NCI-H460 (cell line): ENCODE data around the gene CD52. TPM values are rescaled to one million over a fixed set of nuclear protein-coding genes. Genes with fewer than 3 reads are reported as not detected.

ENCODE experiments used
- DNase-seq: peaks from one replicate; pipeline ENCODE4 v3.0.0-alpha.2; 2016; ENCODE audit warnings: low read depth; ENCODE audit errors: extremely low read depth
- polyA plus RNA-seq: library from polyadenylated mRNA; depleted of rRNA; stranded (reverse); fragments of >200 nt; gene quantifications from 2 replicates; pipeline ENCODE4 v1.2.3, GENCODE V29; 2014; cell fraction: nucleus; rRNA removed
- total RNA-seq: library from RNA; depleted of rRNA; stranded (reverse); fragments of >200 nt; shearing (Covaris generic); gene quantifications from 2 replicates; pipeline ENCODE4 v1.2.3, GENCODE V29; 2014; rRNA removed

Gene CD52, protein sequence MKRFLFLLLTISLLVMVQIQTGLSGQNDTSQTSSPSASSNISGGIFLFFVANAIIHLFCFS
- total RNA-seq, result not detected in 2 replicates
- not detected in 2 replicates for polyA plus RNA-seq

- no peak for DNase-seq
These were observed at the start of gene CD52 for GRCh38 chr1:26317612-26318337. CD52 (plus strand) TSS chr1:26317958; CDS start chr1:26318018, 60 bp downstream.

GRCh38 chr1:26268290-26269197 lies 49.2 kb upstream of the CD52 start:
- DNase-seq, result no peak

- no peak for DNase-seq
These were observed 48.6 kb upstream of the CD52 start for GRCh38 chr1:26269198-26269550.

GRCh38 chr1:26274801-26275425 lies 42.8 kb upstream of the CD52 start:
- no peak for DNase-seq

DNA sequence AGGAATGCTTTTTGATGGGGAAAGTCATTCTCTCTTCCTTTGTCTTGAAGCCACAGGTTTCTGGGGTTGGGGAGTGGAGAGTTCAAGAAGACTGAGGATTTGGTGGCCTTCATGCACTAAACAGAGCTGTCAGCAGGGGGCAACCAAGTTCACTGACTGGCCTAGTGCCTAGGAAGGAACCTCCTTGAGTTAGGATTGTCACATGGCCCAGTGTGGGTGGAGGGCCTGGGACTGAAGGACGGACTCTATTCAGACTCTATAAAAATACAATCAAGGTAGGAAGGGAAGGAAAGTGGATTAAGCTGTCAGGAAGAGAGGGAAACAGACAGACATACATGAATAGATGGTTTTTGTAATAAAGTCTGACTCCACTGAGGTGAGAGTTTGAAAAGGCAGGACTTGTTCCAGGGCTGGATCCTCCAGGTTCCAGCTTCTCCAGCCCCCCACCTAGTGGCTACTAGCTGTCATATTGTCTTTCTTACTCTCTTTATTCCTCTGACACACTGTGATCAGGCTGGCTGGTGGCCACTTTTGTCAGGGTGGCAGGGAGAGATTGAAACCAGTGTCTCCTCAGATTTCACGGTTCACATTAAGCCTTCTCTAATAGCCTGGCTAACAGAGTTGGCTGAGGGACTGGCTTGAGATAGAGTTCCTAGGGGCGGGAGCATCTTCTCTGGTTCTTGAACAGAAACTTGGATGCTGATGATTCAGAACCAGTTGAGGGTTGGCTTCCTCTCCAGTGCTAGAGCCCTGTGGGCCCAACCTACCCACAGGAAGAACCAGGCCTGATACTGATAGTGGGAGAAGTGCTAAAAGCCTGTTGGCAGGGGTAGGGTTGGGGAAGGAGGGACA lies 42.0 kb upstream of the CD52 start:
- peak; percentile 77 for DNase-seq

DNA sequence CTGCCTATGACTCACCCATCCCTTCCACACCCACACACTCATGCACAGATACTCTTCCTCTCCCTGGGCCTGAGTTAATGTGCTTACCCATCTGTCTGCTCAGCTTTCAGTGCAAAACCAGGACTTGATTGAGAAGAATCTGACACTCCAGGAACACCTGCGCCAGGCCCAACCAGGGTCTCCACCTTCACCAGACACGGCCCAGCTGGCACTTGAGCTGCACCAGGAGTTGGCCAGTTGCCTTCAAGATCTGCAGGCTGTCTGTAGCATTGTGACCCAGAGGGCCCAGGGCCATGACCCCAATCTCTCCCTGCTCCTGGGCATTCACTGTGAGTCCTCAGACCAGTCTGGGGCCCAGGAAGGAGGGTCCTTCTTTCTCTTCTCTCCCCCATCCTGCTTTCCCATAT lies 41.3 kb upstream of the CD52 start:
- DNase-seq, result no peak

- no peak for DNase-seq
These were observed 40.5 kb upstream of the CD52 start for GRCh38 chr1:26277261-26277661.

GRCh38 chr1:26277719-26278118 lies 40.0 kb upstream of the CD52 start:
- no peak for DNase-seq

DNA sequence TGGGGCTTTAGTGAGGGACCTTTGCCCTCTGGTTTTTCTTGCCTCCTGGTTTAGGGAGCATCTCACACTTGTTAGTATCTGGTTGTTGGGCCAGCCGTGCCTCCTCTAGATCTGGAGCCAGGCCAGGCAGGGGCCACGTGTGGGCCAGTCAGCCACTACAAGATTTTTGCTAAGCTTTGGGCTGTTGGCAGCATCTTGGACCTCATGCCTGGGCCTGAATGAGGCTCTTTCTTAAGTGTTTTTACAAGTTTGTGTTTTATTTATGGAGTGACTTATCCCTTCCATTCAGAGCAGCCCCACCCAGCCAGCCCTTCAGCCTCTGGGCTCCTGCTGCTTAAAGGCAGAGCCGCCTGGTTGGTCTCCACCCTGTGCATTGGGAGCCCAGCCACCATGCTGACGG lies 39.5 kb upstream of the CD52 start:
- peak; percentile 73 for DNase-seq

DNA sequence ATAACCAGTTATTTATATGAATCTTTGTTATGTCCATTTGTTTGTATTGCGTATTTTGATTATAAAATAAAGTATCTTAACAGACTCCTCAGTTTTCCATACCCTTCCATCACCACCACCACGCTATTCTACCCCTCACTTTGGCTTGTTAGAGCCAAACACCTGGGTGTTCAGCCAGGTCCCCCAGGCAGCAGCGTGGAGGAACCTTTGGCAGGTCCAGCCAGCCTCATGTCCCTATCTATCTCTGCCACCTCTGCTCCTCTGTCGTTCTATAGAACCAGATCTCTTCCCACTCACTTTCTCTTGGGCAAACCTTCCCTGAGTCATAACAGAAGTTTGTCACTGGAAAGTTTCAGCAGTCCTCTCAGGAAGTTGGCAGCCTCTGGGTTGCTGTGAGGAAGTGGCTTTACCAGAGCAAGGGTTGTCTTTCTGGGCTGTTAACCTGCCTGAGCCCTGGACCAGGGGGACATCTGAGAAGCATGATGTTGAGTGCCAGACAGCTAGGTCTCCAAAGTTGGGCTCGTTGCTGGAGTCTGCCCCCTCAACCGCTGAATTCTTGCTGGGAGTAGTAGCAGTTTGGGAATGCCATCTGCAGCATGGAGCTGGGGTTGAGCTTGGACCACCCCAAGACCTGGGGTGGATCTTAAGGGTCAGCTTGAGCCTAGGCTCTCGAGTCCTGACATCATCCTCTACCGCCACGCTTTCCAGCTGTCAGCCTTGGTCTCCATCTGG lies 38.9 kb upstream of the CD52 start:
- DNase-seq, result peak; percentile 36

DNA sequence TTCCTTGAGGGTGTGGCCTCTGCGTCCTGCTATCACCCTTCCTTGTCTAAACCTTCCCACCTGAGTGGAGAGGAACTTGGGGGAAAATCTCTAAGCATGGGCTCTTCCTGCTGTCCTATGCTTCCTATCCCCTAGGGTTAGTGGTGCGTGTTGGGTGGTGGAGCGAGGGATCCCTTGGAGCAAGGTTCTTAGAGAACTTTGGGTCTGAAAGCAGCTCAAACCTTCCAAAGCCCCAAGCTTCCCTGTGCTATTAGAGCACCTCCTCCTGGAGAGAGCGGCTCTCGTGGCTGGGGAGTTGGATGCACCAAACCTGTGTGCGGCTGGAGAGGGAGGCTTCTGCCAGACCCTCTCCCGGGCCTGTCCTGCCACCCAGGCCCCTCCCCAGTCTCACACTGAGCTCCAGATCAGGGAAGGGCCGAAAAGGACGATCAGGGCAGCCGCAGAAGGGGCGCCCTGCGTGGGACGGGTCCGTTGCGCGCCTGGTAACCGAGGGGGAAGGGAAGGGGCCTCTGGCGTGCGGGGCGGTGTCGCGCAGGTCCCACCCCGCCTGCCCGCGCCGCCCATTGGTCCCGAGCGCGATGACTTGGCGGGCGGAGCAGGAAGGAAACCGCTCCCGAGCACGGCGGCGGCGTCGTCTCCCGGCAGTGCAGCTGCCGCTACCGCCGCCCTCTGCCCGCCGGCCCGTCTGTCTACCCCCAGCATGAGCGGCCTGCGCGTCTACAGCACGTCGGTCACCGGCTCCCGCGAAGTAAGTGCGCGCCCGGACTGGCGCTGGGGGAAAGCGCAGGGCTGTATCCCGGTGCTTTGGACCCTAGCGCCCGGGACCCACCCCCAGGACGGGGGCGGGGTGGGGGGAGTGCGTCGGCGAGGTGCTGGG lies 38.1 kb upstream of the CD52 start, which contains the start of gene SH3BGRL3:
TSS of gene SH3BGRL3 (plus strand) at position 631 of the 877 bp plus-strand sequence. CDS start at position 701, 70 bp downstream.
- DNase-seq, result peak; percentile 73

- DNase-seq, result no peak
These were observed 37.3 kb upstream of the CD52 start for GRCh38 chr1:26280333-26281042.

DNA sequence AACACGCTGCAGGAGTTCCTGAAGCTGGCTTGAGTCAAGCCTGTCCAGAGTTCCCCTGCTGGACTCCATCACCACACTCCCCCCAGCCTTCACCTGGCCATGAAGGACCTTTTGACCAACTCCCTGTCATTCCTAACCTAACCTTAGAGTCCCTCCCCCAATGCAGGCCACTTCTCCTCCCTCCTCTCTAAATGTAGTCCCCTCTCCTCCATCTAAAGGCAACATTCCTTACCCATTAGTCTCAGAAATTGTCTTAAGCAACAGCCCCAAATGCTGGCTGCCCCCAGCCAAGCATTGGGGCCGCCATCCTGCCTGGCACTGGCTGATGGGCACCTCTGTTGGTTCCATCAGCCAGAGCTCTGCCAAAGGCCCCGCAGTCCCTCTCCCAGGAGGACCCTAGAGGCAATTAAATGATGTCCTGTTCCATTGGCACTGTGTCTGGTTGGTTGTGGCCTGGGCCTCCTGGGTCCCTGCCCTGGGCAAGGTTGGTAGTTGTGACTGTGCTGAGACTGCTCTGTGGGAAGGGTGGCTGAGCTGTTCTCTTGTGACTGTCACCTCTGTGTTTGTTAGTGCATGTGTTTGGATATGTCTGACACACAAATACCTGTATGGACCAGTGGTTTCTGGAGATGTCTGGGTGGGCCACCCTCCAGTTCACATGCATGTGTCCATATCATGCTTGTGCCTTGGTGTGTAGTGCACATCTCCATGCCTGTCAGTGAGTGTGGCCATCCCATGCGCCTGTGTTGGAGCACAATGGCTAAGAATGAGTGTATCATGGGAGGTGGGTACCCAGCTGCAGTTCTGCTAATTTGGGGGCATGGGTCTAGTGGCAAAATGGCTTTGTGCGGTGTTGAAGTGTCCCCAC lies 36.4 kb upstream of the CD52 start:
- no peak for DNase-seq

- no peak for DNase-seq
These were observed 35.8 kb upstream of the CD52 start for GRCh38 chr1:26281971-26282370.

GRCh38 chr1:26282401-26282918 lies 35.3 kb upstream of the CD52 start:
- no peak for DNase-seq

DNA sequence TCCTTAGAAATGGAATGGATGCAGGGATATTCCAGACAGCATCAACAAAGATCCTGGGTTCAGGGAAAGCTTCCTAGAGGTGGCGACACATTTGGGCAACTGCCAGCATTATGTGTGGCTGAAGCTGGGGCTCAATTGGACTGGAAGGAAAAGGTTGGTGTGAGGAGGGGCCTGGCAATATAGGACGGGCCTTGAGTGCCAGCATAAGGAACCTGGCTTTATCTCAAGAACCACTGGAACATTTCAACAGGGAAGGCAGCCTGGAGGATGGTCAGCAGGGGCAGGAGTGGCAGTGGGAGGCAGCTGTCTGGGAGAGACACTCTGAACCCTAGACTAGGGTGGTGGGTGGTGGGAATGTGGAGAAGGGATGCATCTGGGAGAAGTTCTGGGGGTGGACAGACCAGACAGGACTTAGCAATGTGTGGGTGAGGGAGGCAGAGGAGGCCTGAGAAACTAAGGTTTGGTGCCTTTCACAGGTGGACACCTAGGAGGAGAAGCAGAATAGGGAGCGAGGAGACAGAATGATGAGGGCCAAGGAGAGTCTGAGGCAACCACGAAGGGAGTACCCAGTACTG lies 34.4 kb upstream of the CD52 start:
- DNase-seq, result no peak
